Measurements from ENCODE around the gene MGRN1. TPM values are rescaled to one million over a fixed set of nuclear protein-coding genes. Genes with fewer than 3 reads are reported as not detected.

The MGRN1 gene
- total RNA-seq, 1 experiment from 2014 or later: 22.7 TPM

GRCh38 chr16:4685292-4685691 lies 60.7 kb downstream of the MGRN1 start:
- Histone ChIP-seq H3K79me2 (ENCODE audit: low read length) (no peaks in the 10 kb centered on the region), H3K27ac (ENCODE audit: low read length) (no peak overlapping the region), H2AFZ (ENCODE audit: low read length) (no peak overlapping the region), H3K9me3 (ENCODE audit: low read length) (no peaks in the 10 kb centered on the region), H4K20me1 (ENCODE audit: low read length) (no peaks in the 10 kb centered on the region), H3K9ac (ENCODE audit: low read length) (no peak overlapping the region), H3K9me2 (replicated peaks; ENCODE audit: low read length) (no peaks in the 10 kb centered on the region), H3K27me3 (ENCODE audit: low read length) (no peaks in the 10 kb centered on the region), H3K4me1 (ENCODE audit: insufficient read depth, low read length) (peaks cover 6% of the 10 kb centered on the region), H3K4me2 (ENCODE audit: low read length) (no peak overlapping the region), H3K36me3 (ENCODE audit: low read depth, low read length) (no peaks in the 10 kb centered on the region), H3K4me3 (ENCODE audit: low read length) (no peak overlapping the region), H3F3A (ENCODE audit: low read length, unreplicated experiment) (no peaks in the 10 kb centered on the region)
- CTCF ChIA-PET: no interaction called here
- ATAC-seq: no peak
- no peak for TF ChIP-seq EZH2 (IDR thresholded peaks at IDR 0.05; ENCODE audit: low read length, unreplicated experiment)
- no peak for TF ChIP-seq CTCF (conservative IDR thresholded peaks at IDR 0.05; ENCODE audit: low read depth, low read length)
- no peak for TF ChIP-seq EZH2phosphoT487 (IDR thresholded peaks at IDR 0.05; ENCODE audit: borderline replicate concordance, low read length)
- intact Hi-C loops (cut with micrococcal nuclease): no loop called here
- POLR2A ChIA-PET (ENCODE audit: unreplicated experiment): no interaction called here
- no peak for DNase-seq
- BruUV-seq (replicated peaks): no TSS peak

- Histone ChIP-seq H3K36me3 (ENCODE audit: low read depth, low read length) (no peaks in the 10 kb centered on the region), H3F3A (ENCODE audit: low read length, unreplicated experiment) (no peaks in the 10 kb centered on the region), H3K4me3 (ENCODE audit: low read length) (no peak overlapping the region), H4K20me1 (ENCODE audit: low read length) (no peaks in the 10 kb centered on the region), H3K27ac (ENCODE audit: low read length) (no peak overlapping the region), H2AFZ (ENCODE audit: low read length) (no peak overlapping the region), H3K9me2 (replicated peaks; ENCODE audit: low read length) (no peaks in the 10 kb centered on the region), H3K4me2 (ENCODE audit: low read length) (no peak overlapping the region), H3K9ac (ENCODE audit: low read length) (no peak overlapping the region), H3K79me2 (ENCODE audit: low read length) (no peaks in the 10 kb centered on the region), H3K27me3 (ENCODE audit: low read length) (no peaks in the 10 kb centered on the region), H3K9me3 (ENCODE audit: low read length) (no peaks in the 10 kb centered on the region), H3K4me1 (ENCODE audit: insufficient read depth, low read length) (no peaks in the 10 kb centered on the region; the same call in 1 of the 2 replicates)
- ChIA-PET POLR2A (ENCODE audit: unreplicated experiment) (no interaction called here), CTCF (no interaction called here)
- TF ChIP-seq EZH2phosphoT487 (IDR thresholded peaks at IDR 0.05; ENCODE audit: borderline replicate concordance, low read length): no peak
- DNase-seq: no peak
- intact Hi-C loops (cut with micrococcal nuclease): no loop called here
- no peak for ATAC-seq
- BruUV-seq (replicated peaks): no TSS peak
Observed at GRCh38 chr16:4685776-4686496, 61.3 kb downstream of the MGRN1 start.

- intact Hi-C loops (cut with micrococcal nuclease): no loop called here
Observed at GRCh38 chr16:4686497-4687210, 62.0 kb downstream of the MGRN1 start.

More at GRCh38 chr16:4686497-4687210, 62.0 kb downstream of the MGRN1 start:
- POLR2A ChIA-PET (ENCODE audit: unreplicated experiment): no interaction called here
- Histone ChIP-seq H3K36me3 (ENCODE audit: low read depth, low read length) (no peaks in the 10 kb centered on the region), H3K27ac (ENCODE audit: low read length) (no peak overlapping the region), H3K79me2 (ENCODE audit: low read length) (no peaks in the 10 kb centered on the region), H3K9me3 (ENCODE audit: low read length) (no peaks in the 10 kb centered on the region), H2AFZ (ENCODE audit: low read length) (no peak overlapping the region), H3K4me1 (ENCODE audit: insufficient read depth, low read length) (no peaks in the 10 kb centered on the region), H3K4me3 (ENCODE audit: low read length) (no peak overlapping the region), H4K20me1 (ENCODE audit: low read length) (no peaks in the 10 kb centered on the region), H3F3A (ENCODE audit: low read length, unreplicated experiment) (no peaks in the 10 kb centered on the region), H3K4me2 (ENCODE audit: low read length) (no peak overlapping the region), H3K9me2 (replicated peaks; ENCODE audit: low read length) (no peaks in the 10 kb centered on the region), H3K27me3 (ENCODE audit: low read length) (no peaks in the 10 kb centered on the region), H3K9ac (ENCODE audit: low read length) (no peak overlapping the region)
- BruUV-seq (replicated peaks): no TSS peak
- CTCF ChIA-PET: no interaction called here
- no peak for TF ChIP-seq CTCF (conservative IDR thresholded peaks at IDR 0.05; ENCODE audit: low read depth, low read length)
- TF ChIP-seq EZH2phosphoT487 (IDR thresholded peaks at IDR 0.05; ENCODE audit: borderline replicate concordance, low read length): no peak
- no peak for TF ChIP-seq EZH2 (IDR thresholded peaks at IDR 0.05; ENCODE audit: low read length, unreplicated experiment)
- no peak for ATAC-seq
- DNase-seq: no peak
